ENCODE measurements around the gene THAP10.
"Not testable (repeated sequence)": the region's sequence is repeated elsewhere in the genome, so short reads cannot be mapped to it uniquely, and the experiment has no call there.

THAP10 gene

DNA sequence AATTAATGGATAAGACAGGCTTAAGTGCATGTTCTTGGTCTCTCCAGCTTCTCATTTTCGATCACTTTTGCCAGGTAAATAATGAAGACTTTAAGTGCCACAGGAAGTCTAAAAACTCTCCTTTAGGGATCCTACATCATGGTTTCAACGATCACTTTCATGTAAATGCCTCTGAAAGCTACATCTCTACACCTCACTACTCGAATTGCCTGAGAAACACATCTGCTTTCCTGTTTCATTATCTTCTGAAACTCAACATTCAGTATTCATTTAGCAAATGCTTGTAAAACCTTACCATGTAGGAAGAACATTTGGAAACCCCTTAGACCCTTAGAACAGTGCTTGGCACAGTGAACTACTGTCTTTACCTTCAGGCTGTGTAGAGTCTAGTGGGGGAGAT is 16.2 kb downstream of the THAP10 start:
- no peak for DNase-seq

DNA sequence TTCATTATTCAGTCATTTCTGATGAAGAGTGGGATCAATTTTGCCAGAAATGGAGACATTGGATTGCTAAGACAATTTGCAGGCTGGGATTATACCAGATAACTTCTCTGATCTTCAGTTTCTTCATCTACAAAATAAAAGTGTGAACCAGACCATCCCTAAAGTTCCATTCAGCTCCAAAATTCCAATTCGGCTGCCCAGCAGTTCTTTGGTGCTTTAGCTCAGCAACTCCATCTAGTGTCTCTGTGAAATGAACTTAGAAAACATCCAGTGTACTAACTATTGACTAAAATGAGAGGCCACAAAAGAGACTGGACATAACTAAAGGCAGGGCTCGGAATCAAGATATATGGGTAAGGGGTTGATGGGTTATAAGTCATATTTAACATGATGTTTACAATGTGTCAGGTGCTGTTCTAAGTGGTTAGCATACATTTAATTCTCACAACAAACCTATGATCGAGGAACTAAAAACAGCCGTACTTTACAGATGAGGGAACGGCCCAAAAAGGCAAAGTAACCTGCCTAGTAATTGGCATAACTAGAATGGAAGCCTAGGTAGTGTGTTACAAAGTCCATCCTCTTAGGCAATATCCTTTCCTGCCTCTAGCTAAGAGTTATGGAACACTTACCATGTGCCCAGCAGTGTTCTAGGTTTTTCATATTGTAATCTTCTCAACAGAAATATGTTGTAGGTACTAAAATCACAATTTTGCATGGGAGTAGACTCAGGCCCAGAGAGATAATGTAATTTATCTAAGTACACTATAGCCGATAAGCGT is 17.0 kb downstream of the THAP10 start:
- DNase-seq, result peak; percentile 65

- DNase-seq, result no peak
These were observed 18.8 kb downstream of the THAP10 start for GRCh38 chr15:70873232-70874054.

DNA sequence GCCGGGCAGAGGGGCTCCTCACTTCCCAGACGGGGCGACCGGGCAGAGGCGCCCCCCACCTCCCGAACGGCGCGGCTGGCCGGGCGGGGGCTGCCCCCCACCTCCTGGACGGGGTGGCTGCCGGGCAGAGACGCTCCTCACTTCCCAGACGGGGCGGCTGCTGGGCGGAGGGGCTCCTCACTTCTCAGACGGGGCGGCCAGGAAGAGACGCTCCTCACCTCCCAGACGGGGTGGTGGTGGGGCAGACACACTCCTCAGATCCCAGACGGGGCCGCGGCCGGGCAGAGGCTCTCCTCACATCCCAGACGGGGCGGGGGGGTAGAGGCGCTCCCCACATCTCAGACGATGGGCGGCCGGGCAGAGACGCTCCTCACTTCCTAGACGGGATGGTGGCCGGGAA is 20.7 kb downstream of the THAP10 start:
- DNase-seq, result not testable (repeated sequence)

GRCh38 chr15:70870051-70870450 is 22.2 kb downstream of the THAP10 start:
- peak; percentile 81 for DNase-seq

GRCh38 chr15:70869346-70869745 is 22.9 kb downstream of the THAP10 start:
- DNase-seq, result no peak

- peak; percentile 41 for DNase-seq
These were observed 24.2 kb downstream of the THAP10 start for GRCh38 chr15:70867911-70868467.

DNA sequence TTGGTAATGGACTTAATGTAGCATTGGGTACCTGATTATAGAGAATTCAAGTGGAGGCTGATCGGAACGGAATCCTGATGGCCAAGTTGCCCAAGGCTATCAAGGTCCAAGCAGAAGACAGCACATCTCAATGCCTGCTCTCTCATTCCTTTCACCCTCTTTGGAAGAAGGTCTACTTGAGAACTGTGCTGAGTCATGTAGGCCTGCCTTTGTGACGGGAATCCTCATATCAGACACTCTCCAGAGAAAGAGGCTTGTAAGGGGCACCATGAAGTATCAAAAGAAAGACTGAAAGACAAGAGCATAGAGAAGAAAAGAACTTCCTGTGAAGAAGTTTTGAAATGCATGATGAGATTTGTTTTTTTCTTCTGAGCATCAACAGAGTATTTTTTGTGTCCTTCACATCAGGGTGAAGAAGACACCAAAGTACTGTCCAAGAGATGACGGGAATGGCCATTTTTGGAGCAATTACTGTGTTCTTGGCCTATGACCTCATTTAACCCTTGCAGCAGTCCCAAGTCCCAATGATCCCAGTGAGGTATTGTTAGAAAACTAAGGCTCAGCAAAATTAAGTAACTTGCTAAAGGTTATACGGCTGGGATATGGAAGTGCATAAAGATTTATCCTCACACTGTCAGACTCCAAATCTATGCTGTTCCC is 25.1 kb downstream of the THAP10 start:
- DNase-seq, result peak; percentile 35

GRCh38 chr15:70863450-70864218 is 28.6 kb downstream of the THAP10 start:
- DNase-seq, result peak; percentile 91

DNA sequence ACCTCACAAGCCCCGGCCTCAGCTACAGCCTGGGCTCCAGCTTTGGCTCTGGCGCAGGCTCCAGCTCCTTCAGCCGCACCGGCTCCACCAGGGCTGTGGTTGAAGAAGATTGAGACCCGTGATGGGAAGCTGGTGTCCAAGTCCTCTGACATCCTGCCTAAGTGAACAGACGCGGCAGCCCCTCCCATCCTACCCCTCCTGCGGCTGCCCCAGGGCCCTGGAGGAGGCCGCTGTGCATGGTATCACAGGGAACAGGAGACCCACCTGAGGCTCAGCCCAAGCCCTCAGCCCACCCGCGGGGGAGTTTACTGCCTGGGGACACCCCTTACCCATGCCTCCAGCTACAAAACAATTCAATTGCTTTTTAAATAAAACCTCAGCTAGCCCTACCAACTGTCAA is 32.2 kb downstream of the THAP10 start:
- no peak for DNase-seq

GRCh38 chr15:70859322-70859908 is 32.8 kb downstream of the THAP10 start:
- no peak for DNase-seq

DNA sequence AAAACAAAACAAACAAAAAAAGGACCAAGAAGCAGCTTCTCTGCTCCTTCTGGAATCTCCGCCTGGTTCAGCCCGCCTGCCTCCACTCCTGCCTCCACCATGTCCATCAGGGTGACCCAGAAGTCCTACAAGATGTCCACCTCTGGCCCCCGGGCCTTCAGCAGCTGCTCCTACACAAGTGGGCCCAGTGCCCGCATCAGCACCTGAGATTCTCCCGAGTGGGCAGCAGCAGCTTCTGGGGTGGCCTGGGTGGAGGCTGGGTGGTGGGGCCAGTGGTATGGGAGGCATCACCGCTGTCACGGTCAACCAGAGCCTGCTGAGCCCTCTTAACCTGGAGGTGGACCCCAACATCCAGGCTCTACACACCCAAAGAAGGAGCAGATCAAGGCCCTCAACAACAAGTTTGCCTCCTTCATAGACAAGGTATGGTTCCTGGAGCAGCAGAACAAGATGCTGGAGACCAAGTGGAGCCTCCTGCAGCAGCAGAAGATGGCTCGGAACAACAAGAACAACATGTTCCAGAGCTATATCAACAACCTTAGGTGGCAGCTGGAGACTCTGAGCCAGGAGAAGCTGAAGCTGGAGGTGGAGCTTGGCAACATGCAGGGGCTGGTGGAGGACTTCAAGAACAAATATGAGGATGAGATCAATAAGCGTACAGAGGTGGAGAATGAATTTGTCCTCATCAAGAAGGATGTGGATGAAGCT is 33.5 kb downstream of the THAP10 start:
- DNase-seq, result not testable (repeated sequence)

GRCh38 chr15:70857562-70858285 is 34.5 kb downstream of the THAP10 start:
- peak; percentile 84 for DNase-seq

DNA sequence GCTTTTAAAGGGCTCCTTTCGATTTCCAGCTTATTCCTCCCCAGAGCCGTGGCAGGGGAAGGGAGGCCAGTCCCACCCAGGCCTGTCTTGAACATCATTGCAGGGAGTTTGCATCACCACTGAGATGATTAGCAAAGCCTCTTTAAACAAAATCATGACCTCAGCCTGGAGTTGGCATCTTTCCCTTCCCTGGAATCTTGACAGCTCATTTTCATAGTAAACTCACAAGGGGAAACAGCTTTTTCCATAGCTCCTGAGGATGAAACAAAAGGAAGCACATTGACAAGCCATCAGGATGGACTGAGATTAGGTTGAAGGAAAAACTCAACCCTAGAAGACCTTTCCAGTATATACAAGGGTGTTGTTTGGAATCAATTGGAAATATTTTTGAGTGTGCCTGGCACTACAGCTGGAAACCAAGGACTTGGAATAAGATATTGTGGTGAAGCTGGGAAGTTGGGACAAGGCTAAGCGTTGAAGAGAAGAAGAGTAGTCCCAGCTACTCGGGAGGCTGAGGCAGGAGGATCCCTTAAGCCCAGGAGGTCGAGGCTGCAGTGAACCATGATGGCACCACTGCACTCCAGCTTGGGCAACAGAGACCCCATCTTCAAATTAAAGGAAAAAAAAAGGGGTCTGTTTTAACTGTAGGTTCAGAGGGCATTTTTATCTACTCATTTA is 35.2 kb downstream of the THAP10 start:
- DNase-seq, result peak; percentile 100

- peak; percentile 89 for DNase-seq
These were observed 35.9 kb downstream of the THAP10 start for GRCh38 chr15:70856177-70856883.

DNA sequence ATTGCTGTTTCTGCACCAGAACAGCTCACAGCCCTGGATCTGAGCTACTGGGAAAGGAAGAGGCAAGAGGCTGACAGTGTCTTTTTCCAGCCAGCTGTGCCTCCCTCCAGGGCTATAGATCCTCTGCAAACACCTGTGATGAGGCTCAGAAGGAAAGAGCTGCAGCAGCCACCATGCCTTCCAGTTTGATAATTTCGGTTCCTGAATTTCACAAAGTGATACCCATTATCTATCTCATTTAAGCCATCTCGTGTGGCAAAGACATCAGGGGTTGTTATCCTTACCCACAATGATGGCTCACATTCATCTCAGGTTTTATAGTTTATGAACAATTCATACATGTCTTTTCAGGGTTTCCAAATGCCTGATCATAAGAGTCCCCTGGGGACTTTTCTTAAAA is 36.5 kb downstream of the THAP10 start:
- DNase-seq, result peak; percentile 26

- peak; percentile 68 for DNase-seq
These were observed 37.6 kb downstream of the THAP10 start for GRCh38 chr15:70854666-70854976.

- peak; percentile 75 for DNase-seq
These were observed 38.1 kb downstream of the THAP10 start, which contains the start of gene LARP6 for GRCh38 chr15:70853973-70854665. TSS of gene LARP6 (minus strand) at chr15:70854157. CDS start at chr15:70854088, 69 bp downstream.
